Measurements from ENCODE around the gene BPIFB3. TPM values are rescaled to one million over a fixed set of nuclear protein-coding genes. Genes with fewer than 3 reads are reported as not detected.

BPIFB3 gene
- total RNA-seq, 4 donors from 2014 or later, result not detected

- Histone ChIP-seq H3K36me3 (no peaks in the 10 kb centered on the region), H3K9me3 (no peaks in the 10 kb centered on the region), H3K4me1 (no peaks in the 10 kb centered on the region), H3K27me3 (peaks cover 0 to 9% (median 0%) of the 10 kb centered on the region in 3 donors), H3K4me3 (no peak overlapping the region), H3K27ac (no peak overlapping the region)
- in situ Hi-C loops (cut with MboI; ENCODE audit: low sequenced_read_pairs in 4 of 4), result loop anchor here in 1 of 4 donors (25.0 kb wide), 1 partner anchor 108 kb away; no protein-coding TSS in a partner anchor
- TF ChIP-seq CTCF (IDR thresholded peaks at IDR 0.05 in 4 of 5, conservative IDR thresholded peaks at IDR 0.05 in 1 of 5), result no peak
- TF ChIP-seq POLR2A (IDR thresholded peaks at IDR 0.05), result no peak
- DNase-seq (no peak), ATAC-seq (no peak)
- intact Hi-C loops (cut with DNase I; ENCODE audit: low total_unique reads), result no loop called here
Observed at GRCh38 chr20:33020278-33021161, 33.2 kb upstream of the BPIFB3 start.

- intact Hi-C loops (cut with DNase I; ENCODE audit: low total_unique reads), result no loop called here
- in situ Hi-C loops (cut with MboI; ENCODE audit: low sequenced_read_pairs in 4 of 4), result loop anchor here in 1 of 4 donors (25.0 kb wide), 1 partner anchor 110 kb away; no protein-coding TSS in a partner anchor
- peaks cover 0 to under 1% (median 0%) of the 10 kb centered on the region in 3 donors for H3K27me3 ChIP-seq
- no peaks in the 10 kb centered on the region for H3K9me3 ChIP-seq
- DNase-seq (no peak), ATAC-seq (no peak)
- no peak overlapping the region for H3K27ac ChIP-seq
- H3K4me3 ChIP-seq, result no peak overlapping the region
- H3K36me3 ChIP-seq, result no peaks in the 10 kb centered on the region
- no peak for TF ChIP-seq CTCF (IDR thresholded peaks at IDR 0.05 in 4 of 5, conservative IDR thresholded peaks at IDR 0.05 in 1 of 5)
- TF ChIP-seq POLR2A (IDR thresholded peaks at IDR 0.05), result no peak
- no peaks in the 10 kb centered on the region for H3K4me1 ChIP-seq
Observed at GRCh38 chr20:33021879-33022278, 31.8 kb upstream of the BPIFB3 start.

GRCh38 chr20:33022289-33022688, 31.4 kb upstream of the BPIFB3 start:
- intact Hi-C loops (cut with DNase I; ENCODE audit: low total_unique reads), result no loop called here
- H3K4me3 ChIP-seq, result no peak overlapping the region
- ATAC-seq (no peak), DNase-seq (no peak)
- H3K27me3 ChIP-seq, result no peaks in the 10 kb centered on the region
- H3K9me3 ChIP-seq, result no peaks in the 10 kb centered on the region
- TF ChIP-seq POLR2A (IDR thresholded peaks at IDR 0.05) (no peak), CTCF (IDR thresholded peaks at IDR 0.05 in 4 of 5, conservative IDR thresholded peaks at IDR 0.05 in 1 of 5) (no peak)
- H3K27ac ChIP-seq, result no peak overlapping the region
- no peaks in the 10 kb centered on the region for H3K36me3 ChIP-seq
- in situ Hi-C loops (cut with MboI; ENCODE audit: low sequenced_read_pairs in 4 of 4), result loop anchor here in 1 of 4 donors (25.0 kb wide), 1 partner anchor 110 kb away; no protein-coding TSS in a partner anchor
- H3K4me1 ChIP-seq, result no peaks in the 10 kb centered on the region

- Histone ChIP-seq H3K9me3 (no peaks in the 10 kb centered on the region), H3K4me1 (no peaks in the 10 kb centered on the region), H3K27ac (no peak overlapping the region), H3K27me3 (no peaks in the 10 kb centered on the region), H3K4me3 (no peak overlapping the region), H3K36me3 (no peaks in the 10 kb centered on the region)
- DNase-seq (no peak), ATAC-seq (no peak)
- TF ChIP-seq CTCF (IDR thresholded peaks at IDR 0.05 in 4 of 5, conservative IDR thresholded peaks at IDR 0.05 in 1 of 5) (no peak), POLR2A (IDR thresholded peaks at IDR 0.05) (no peak)
- in situ Hi-C loops (cut with MboI; ENCODE audit: low sequenced_read_pairs in 4 of 4), result loop anchor here in 1 of 4 donors (25.0 kb wide), 1 partner anchor 111 kb away; no protein-coding TSS in a partner anchor
- intact Hi-C loops (cut with DNase I; ENCODE audit: low total_unique reads), result no loop called here
Observed at GRCh38 chr20:33022694-33023438, 30.8 kb upstream of the BPIFB3 start.

Data from gastrocnemius medialis (tissue), 4 donors.